Prostate gland (tissue), 2 donors: Measurements from ENCODE around the gene FAM168A. TPM values are rescaled to one million over a fixed set of nuclear protein-coding genes. Genes with fewer than 3 reads are reported as not detected.

Experiments used
- DNase-seq: peaks from one replicate; pipeline ENCODE4 v3.0.0-alpha.2; 2019; ENCODE audit warnings: low spot score
- H3K27ac ChIP-seq, 2 donors: fragments of 200-600 bp; sonication (generic); 2 replicates each; pipeline ENCODE4 v1.5.1; 2017 to 2019
- H3K27me3 ChIP-seq: fragments of 200-600 bp; sonication (generic); replicated peaks from 2 replicates; pipeline ENCODE4 v1.5.1; 2019; ENCODE audit not compliant: insufficient read depth
- H3K36me3 ChIP-seq, 2 donors: fragments of 200-600 bp; sonication (generic); 1 replicate in 1 of 2; 2 replicates in 1 of 2; pipeline versions ENCODE4 v1.5.1 to v1.8.1; 2017 to 2019
- H3K4me1 ChIP-seq: fragments of 200-600 bp; sonication (generic); replicated peaks from 2 replicates; pipeline ENCODE4 v1.5.1; 2019
- H3K4me3 ChIP-seq, 2 donors: fragments of 200-600 bp; sonication (generic); 2 replicates each; pipeline ENCODE4 v1.5.1; 2017 to 2019
- H3K9me3 ChIP-seq: fragments of 200-600 bp; sonication (generic); 2 replicates; pipeline ENCODE4 v1.5.1; 2017
- CTCF ChIP-seq, 4 experiments: fragments of 200-600 bp in 2 of 4; fragments of 450-650 bp in 2 of 4; sonication (generic) in 2 of 4; IDR thresholded peaks; 1 replicate in 3 of 4; 2 replicates in 1 of 4; pipeline ENCODE4 v1.5.1; 2016 to 2019; ENCODE audit warnings: antibody characterized with exemption in 4 of 4, mild to moderate bottlenecking in 2 of 4, moderate library complexity in 2 of 4
- POLR2A ChIP-seq: fragments of 450-650 bp; IDR thresholded peaks from one replicate; pipeline ENCODE4 v1.6.1; 2016; ENCODE audit warnings: antibody characterized with exemption, mild to moderate bottlenecking
- POLR2AphosphoS5 ChIP-seq: sonication (generic); formaldehyde crosslinking; IDR thresholded peaks from one replicate; pipeline ENCODE4 v1.6.1; 2017; ENCODE audit warnings: antibody characterized with exemption
- WGBS: methylation state at CpG from one replicate; pipeline ENCODE4 v1.1.5; 2018; 5-methylcytosine and 5-hydroxymethylcytosine counted together
- intact Hi-C: fragments of 100-400 bp; cut with DNase I; formaldehyde crosslinking; loops from one replicate; pipeline ENCODE4 v1.14.2; 2022
- total RNA-seq, 2 donors: library from RNA; depleted of rRNA; stranded (reverse); fragments of >200 nt; gene quantifications; one replicate each; pipeline ENCODE4 v1.1.0, GENCODE V29; 2016

FAM168A gene
- total RNA-seq, 2 donors from 2014 or later: 27.3 to 38.3 TPM

DNA sequence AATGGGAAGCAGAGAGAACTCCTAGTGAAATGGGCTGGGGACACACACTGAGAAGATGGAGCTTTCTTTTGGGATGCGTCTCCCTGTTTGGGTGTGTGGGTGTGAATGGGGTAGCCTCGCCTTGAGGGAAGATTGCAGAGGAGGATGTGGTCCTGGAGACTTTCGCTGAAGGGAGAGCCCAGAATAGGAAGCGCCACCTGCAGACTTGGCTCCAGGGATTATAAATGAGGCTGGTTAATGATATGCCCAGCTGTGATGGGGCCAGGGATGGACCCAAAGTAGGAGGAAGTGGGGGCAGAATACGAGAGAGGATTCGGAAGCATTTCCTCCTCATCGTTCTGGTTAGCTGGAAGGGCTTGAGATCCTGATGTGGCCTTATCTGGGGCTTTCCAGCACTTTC, 208.0 kb downstream of the FAM168A start:
- no peaks in the 10 kb centered on the region for H3K9me3 ChIP-seq
- no peaks in the 10 kb centered on the region for H3K36me3 ChIP-seq
- intact Hi-C loops: loop anchor here (5.0 kb wide), 2 partner anchors 38 to 83 kb away; partner anchors contain the start of gene ARHGEF17
- TF ChIP-seq CTCF (IDR thresholded peaks at IDR 0.05) (no peak), POLR2A (no peak), POLR2AphosphoS5 (no peak)
- no peak overlapping the region for H3K4me3 ChIP-seq
- H3K27me3 ChIP-seq: no peaks in the 10 kb centered on the region
- H3K27ac ChIP-seq: no peak overlapping the region
- WGBS: 88% methylated on average over 7 of the region's 7 CpGs
- no peak for DNase-seq
- no peaks in the 10 kb centered on the region for H3K4me1 ChIP-seq

GRCh38 chr11:73389134-73389525, 208.8 kb downstream of the FAM168A start:
- H3K9me3 ChIP-seq: no peaks in the 10 kb centered on the region
- no peak overlapping the region for H3K4me3 ChIP-seq
- no peak overlapping the region for H3K27ac ChIP-seq
- DNase-seq: no peak
- intact Hi-C loops: no loop called here
- TF ChIP-seq POLR2AphosphoS5: no peak
- no peak for TF ChIP-seq CTCF (IDR thresholded peaks at IDR 0.05)
- TF ChIP-seq POLR2A: no peak
- WGBS: 91% methylated on average over 4 of the region's 6 CpGs
- no peaks in the 10 kb centered on the region for H3K4me1 ChIP-seq
- H3K27me3 ChIP-seq: no peaks in the 10 kb centered on the region
- no peaks in the 10 kb centered on the region for H3K36me3 ChIP-seq

- no peaks in the 10 kb centered on the region for H3K9me3 ChIP-seq
- no peaks in the 10 kb centered on the region for H3K36me3 ChIP-seq
- intact Hi-C loops: no loop called here
- H3K4me1 ChIP-seq: no peaks in the 10 kb centered on the region
- H3K4me3 ChIP-seq: no peak overlapping the region
- TF ChIP-seq CTCF (IDR thresholded peaks at IDR 0.05) (no peak), POLR2AphosphoS5 (no peak), POLR2A (no peak)
- H3K27me3 ChIP-seq: no peaks in the 10 kb centered on the region
- WGBS: 74% methylated on average over 14 of the region's 23 CpGs
- no peak overlapping the region for H3K27ac ChIP-seq
- no peak for DNase-seq
Observed at GRCh38 chr11:73388265-73389133, 209.4 kb downstream of the FAM168A start.

DNA sequence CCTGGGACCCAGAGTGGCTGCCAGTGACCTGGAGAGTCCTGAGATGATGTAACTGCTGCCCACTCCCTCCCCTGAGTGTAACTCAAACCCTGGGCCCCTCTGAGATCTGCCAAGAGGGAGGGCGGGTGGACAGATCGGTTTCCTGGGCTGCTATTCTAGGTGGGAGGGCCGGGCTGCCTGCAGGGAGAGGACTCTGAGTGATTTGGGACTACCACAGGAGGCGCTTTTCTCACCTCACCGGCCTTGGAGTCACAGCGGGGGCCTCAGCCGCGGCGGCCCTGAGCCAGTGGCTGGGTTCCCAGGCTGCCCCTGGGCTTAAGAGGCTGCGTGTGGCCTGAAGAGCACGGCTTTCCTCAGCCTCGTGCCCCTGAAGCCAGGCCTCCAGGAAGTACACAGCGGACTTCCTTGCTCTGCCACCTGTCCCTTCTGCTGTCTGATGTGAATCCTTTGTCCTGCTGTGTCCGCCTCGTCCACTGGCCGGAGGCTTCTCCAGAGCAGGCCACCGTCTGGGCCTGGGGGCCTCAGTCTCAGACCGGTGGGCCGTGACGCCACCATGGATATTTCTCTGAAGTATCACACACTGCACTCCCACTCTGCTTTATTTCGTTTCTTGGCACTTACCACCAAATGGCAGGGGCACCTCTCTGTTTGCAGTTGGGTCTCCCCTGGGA, 210.2 kb downstream of the FAM168A start:
- H3K9me3 ChIP-seq: no peaks in the 10 kb centered on the region
- no peaks in the 10 kb centered on the region for H3K27me3 ChIP-seq
- H3K4me3 ChIP-seq: no peak overlapping the region
- no peak for DNase-seq
- TF ChIP-seq POLR2A (no peak), CTCF (IDR thresholded peaks at IDR 0.05) (no peak), POLR2AphosphoS5 (no peak)
- no peaks in the 10 kb centered on the region for H3K4me1 ChIP-seq
- intact Hi-C loops: no loop called here
- no peaks in the 10 kb centered on the region for H3K36me3 ChIP-seq
- 85% methylated on average over 21 of the region's 21 CpGs for WGBS
- no peak overlapping the region for H3K27ac ChIP-seq
